ENCODE results near the gene CCDC200. TPM values are rescaled to one million over a fixed set of nuclear protein-coding genes. Genes with fewer than 3 reads are reported as not detected.
"Not testable (repeated sequence)": the region's sequence is repeated elsewhere in the genome, so short reads cannot be mapped to it uniquely, and the experiment has no call there.

The CCDC200 gene
- total RNA-seq, 1 donor from 2014 or later, result not detected

DNA sequence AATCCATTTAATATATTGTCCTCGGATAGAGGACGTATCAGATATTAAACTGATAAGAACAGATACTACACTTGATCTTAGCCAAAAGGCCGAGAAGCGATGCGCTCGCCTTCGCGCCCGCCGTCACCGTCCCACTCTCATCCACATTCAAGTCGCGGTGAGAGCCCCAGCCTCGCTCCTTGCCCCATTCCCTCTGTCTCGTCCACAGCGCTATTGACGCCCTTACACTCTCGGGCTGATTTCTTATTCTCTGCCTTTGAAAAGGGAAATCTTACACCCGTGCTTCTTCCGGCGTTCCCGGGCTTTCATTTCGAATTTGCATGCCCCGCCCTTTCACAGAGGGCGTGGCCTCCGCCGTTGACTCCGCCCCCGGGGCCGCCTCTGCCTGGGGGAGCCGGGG, 5.5 kb upstream of the CCDC200 start, which contains the start of gene RNU2-1:
Gene RNU2-1, minus strand, starts transcription at position 101 of the 400 bp plus-strand sequence.
- H3K9me3 ChIP-seq (ENCODE audit: low read depth); H3K4me1 ChIP-seq; H3K9me3 Mint-ChIP-seq; H3K27me3 ChIP-seq; H3K4me1 Mint-ChIP-seq; H3K36me3 ChIP-seq; H3K36me3 Mint-ChIP-seq; H3K4me3 Mint-ChIP-seq; H3K27me3 Mint-ChIP-seq (ENCODE audit: insufficient read depth, low read depth); DNase-seq (ENCODE audit: low spot score); H2AFZ ChIP-seq (replicated peaks); H3K27ac ChIP-seq; H3K4me3 ChIP-seq; H3K27ac Mint-ChIP-seq; H4K20me1 ChIP-seq (ENCODE audit: low read depth); H3K79me2 ChIP-seq (ENCODE audit: low read depth); H3K4me2 ChIP-seq; H3K9ac ChIP-seq; H3F3A ChIP-seq (ENCODE audit: low read depth): not testable (repeated sequence)

DNA sequence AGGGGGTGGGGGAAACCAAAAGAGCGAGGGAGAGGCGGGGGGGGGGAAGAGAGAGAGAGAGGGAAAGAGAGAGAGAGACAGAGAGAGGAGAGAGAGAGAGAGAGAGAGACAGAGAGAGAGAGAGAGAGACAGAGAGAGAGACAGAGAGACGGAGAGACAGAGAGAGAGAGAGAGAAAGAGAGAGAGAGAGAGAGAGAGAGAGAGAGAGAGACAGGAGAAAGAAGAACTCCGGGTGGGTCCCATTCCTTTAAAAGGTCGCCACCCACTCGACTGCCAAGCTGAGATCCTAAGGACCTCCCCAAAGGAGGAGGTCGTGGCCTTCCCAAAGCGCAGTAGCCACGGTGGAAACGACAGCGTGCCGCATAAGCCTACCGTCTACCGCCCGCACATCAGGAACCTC, 4.8 kb upstream of the CCDC200 start:
- not testable (repeated sequence) for H3K4me3 Mint-ChIP-seq; H3K36me3 Mint-ChIP-seq; H3K4me2 ChIP-seq; H3K9ac ChIP-seq; H3K4me1 ChIP-seq; H3K4me1 Mint-ChIP-seq; DNase-seq (ENCODE audit: low spot score); H3K9me3 ChIP-seq (ENCODE audit: low read depth); H3K9me3 Mint-ChIP-seq; H3K27ac ChIP-seq; H3K36me3 ChIP-seq; H3K27ac Mint-ChIP-seq; H4K20me1 ChIP-seq (ENCODE audit: low read depth); H3K27me3 Mint-ChIP-seq (ENCODE audit: insufficient read depth, low read depth); H3K27me3 ChIP-seq; H3K4me3 ChIP-seq; H2AFZ ChIP-seq (replicated peaks); H3F3A ChIP-seq (ENCODE audit: low read depth); H3K79me2 ChIP-seq (ENCODE audit: low read depth)

DNA sequence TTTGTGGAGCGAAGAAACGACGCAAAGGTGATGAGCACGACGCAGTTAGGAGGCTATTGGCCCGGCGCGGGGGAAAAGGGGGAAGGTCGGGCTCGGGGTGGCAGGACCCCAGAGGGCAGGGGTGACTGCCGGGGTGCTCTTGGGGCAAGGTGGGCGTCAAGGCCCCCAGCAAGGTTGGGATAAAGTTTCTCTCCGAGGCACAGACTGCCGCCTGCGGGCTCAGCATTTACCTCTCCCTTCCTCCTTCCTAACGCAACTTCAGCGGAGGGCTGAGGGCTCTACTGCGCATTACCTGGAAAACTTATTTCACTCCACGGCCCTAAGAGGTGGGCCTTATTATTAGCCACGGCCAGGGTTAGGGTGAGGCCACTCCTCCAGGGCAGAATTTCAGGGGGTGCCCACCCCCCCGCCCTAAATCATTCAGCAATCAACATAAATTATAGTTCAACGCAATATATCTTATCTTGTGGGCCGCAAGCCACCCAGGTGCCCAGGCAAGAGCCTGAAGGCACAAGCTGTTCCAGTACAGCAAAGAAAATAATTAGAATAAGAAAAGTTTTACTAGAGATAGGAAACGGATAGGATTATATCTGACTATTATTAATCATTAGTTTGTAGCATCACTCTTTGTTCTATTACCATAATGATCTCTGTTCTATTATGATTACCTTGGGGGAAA, 3.7 kb upstream of the CCDC200 start:
- peak overlapping the region; percentile 0 for H3K4me2 ChIP-seq
- not testable (repeated sequence) for H3K27ac ChIP-seq; H3K27me3 Mint-ChIP-seq (ENCODE audit: insufficient read depth, low read depth); H4K20me1 ChIP-seq (ENCODE audit: low read depth); H3K36me3 ChIP-seq; H3K9me3 ChIP-seq (ENCODE audit: low read depth); H3K4me1 ChIP-seq; H3K27me3 ChIP-seq; H3K4me1 Mint-ChIP-seq; H3K9ac ChIP-seq; H2AFZ ChIP-seq (replicated peaks); H3K79me2 ChIP-seq (ENCODE audit: low read depth); H3K9me3 Mint-ChIP-seq; H3F3A ChIP-seq (ENCODE audit: low read depth); H3K4me3 ChIP-seq; H3K36me3 Mint-ChIP-seq; DNase-seq (ENCODE audit: low spot score)
- Mint-ChIP-seq H3K27ac (peak overlapping the region; percentile 55), H3K4me3 (peak overlapping the region; percentile 63)

DNA sequence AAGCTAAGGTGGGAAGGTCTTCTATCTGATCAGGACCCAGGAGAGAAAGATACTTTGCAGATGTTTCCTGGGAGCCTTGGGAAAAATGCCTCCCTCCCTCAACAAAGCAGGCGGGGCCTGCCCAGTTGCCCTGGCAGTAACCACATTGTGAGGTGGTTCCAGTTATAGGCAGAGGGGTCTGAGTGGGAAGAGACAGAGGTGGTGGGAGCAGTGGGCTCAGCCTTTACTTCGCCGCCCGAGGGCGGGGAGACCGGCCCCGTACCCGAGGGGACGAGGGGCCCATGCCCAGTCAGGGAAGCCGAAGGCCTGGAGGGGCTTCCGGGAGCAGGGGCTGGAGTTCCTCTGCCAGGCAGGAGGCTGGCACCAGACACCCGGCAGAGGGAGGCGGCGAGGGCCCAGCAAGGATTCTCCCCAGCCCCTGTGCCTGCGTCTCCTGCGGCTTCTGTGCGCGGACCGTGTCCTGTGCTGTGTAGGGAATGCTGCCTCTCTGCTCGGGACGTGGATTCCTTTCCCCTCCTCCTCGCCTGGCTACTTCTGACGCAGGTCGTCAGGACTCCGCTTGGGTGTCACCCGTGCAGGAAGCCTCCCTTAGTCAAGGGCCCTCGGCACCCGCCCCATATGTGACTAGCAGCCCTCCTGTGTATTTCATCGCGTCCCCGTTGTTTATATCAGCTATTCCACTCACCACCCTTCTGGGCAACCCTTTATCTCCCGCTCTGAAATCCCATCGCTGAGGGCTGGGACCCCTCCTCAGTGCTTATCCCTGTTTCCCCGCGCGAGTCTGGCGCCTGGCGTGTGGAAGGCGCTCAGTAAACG, 3.0 kb upstream of the CCDC200 start:
- H3K27me3 ChIP-seq; H3K27ac ChIP-seq; H3K4me3 Mint-ChIP-seq; H3K4me1 ChIP-seq; H3K4me3 ChIP-seq; DNase-seq (ENCODE audit: low spot score); H3K36me3 Mint-ChIP-seq; H3K9ac ChIP-seq; H4K20me1 ChIP-seq (ENCODE audit: low read depth); H2AFZ ChIP-seq (replicated peaks); H3K9me3 Mint-ChIP-seq; H3K36me3 ChIP-seq; H3F3A ChIP-seq (ENCODE audit: low read depth); H3K27me3 Mint-ChIP-seq (ENCODE audit: insufficient read depth, low read depth); H3K79me2 ChIP-seq (ENCODE audit: low read depth); H3K4me1 Mint-ChIP-seq; H3K27ac Mint-ChIP-seq; H3K9me3 ChIP-seq (ENCODE audit: low read depth): not testable (repeated sequence)
- H3K4me2 ChIP-seq, result peak overlapping the region; percentile 0

DNA sequence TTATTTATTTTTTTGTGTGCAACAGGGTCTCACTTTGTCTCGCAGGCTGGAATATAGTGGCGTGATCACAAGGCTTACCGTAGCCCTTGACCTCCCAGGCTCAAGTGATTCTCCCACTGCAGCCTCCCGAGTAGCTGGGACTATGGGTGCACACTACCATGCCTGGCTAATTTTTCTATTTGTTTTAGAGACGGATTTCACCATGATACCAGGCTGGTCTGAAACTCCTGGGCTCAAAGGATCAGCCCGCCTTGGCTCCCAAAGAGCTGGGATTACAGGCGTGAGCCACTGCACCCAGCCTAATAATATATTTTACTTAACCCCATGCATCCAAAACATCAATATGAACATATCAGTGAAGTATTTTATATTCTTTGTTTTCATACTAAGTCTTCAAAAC, 2.0 kb downstream of the CCDC200 start:
- H3K27ac ChIP-seq, result no peak overlapping the region
- Mint-ChIP-seq H3K9me3 (no peaks in the 10 kb centered on the region), H3K4me3 (no peak overlapping the region), H3K4me1 (peaks cover 2% of the 10 kb centered on the region), H3K27me3 (ENCODE audit: insufficient read depth, low read depth) (peaks cover 3% of the 10 kb centered on the region), H3K27ac (no peak overlapping the region), H3K36me3 (no peaks in the 10 kb centered on the region)
- H3K9ac ChIP-seq, result no peak overlapping the region
- no peak for DNase-seq (ENCODE audit: low spot score)
- H3K4me1 ChIP-seq, result no peaks in the 10 kb centered on the region
- no peaks in the 10 kb centered on the region for H4K20me1 ChIP-seq (ENCODE audit: low read depth)
- H3K79me2 ChIP-seq (ENCODE audit: low read depth), result no peaks in the 10 kb centered on the region
- H3K27me3 ChIP-seq, result no peaks in the 10 kb centered on the region
- TF ChIP-seq, protein P1, sequence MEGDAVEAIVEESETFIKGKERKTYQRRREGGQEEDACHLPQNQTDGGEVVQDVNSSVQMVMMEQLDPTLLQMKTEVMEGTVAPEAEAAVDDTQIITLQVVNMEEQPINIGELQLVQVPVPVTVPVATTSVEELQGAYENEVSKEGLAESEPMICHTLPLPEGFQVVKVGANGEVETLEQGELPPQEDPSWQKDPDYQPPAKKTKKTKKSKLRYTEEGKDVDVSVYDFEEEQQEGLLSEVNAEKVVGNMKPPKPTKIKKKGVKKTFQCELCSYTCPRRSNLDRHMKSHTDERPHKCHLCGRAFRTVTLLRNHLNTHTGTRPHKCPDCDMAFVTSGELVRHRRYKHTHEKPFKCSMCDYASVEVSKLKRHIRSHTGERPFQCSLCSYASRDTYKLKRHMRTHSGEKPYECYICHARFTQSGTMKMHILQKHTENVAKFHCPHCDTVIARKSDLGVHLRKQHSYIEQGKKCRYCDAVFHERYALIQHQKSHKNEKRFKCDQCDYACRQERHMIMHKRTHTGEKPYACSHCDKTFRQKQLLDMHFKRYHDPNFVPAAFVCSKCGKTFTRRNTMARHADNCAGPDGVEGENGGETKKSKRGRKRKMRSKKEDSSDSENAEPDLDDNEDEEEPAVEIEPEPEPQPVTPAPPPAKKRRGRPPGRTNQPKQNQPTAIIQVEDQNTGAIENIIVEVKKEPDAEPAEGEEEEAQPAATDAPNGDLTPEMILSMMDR (IDR thresholded peaks at IDR 0.05), result no peak
- TF ChIP-seq EZH2 (IDR thresholded peaks at IDR 0.05) (no peak), EZH2phosphoT487 (IDR thresholded peaks at IDR 0.05) (no peak)
- no peaks in the 10 kb centered on the region for H3F3A ChIP-seq (ENCODE audit: low read depth)
- no peaks in the 10 kb centered on the region for H3K9me3 ChIP-seq (ENCODE audit: low read depth)
- no peak overlapping the region for H3K4me3 ChIP-seq
- H3K4me2 ChIP-seq, result no peak overlapping the region
- no peaks in the 10 kb centered on the region for H3K36me3 ChIP-seq
- no peak overlapping the region for H2AFZ ChIP-seq (replicated peaks)
